Endothelial cell of umbilical vein (primary cell): ENCODE measurements around the gene EMP3. TPM values are rescaled to one million over a fixed set of nuclear protein-coding genes. Genes with fewer than 3 reads are reported as not detected.
A peak's percentile ranks its signal among the peaks of the same experiment; 100 is the strongest.
"Not testable (repeated sequence)": the region's sequence is repeated elsewhere in the genome, so short reads cannot be mapped to it uniquely, and the experiment has no call there.

ENCODE experiments used
- BruUV-seq: library from RNA; stranded (reverse); fragments of 400-500 nt; replicated peaks from 2 replicates; lab custom pipeline; 2021; lab: Mats Ljungman, UMichigan
- CTCF ChIA-PET: fragments of 300-600, 350-600 bp; sonication (Branson Sonifier 250); formaldehyde crosslinking; loops from one replicate; lab custom pipeline; 2021; ENCODE audit warnings: antibody characterized with exemption, inconsistent platforms; lab: Charles Lee
- POLR2A ChIA-PET: fragments of 300-600, 350-600 bp; sonication (Branson Sonifier 250); formaldehyde crosslinking; loops from one replicate; lab custom pipeline; 2021; ENCODE audit warnings: antibody characterized with exemption, inconsistent platforms; lab: Charles Lee
- DNase-seq: peaks from one replicate; pipeline ENCODE4 v3.0.0-alpha.2; 2011; ENCODE audit warnings: low read depth, low spot score
- FAIRE-seq: peaks from 2 replicates; lab custom pipeline; 2011; peaks lifted over from hg19 to GRCh38; lab: Jason Lieb, UNC
- H2AFZ ChIP-seq: 2 replicates; pipeline ENCODE4 v1.6.0; 2012; ENCODE audit warnings: low read depth, low read length, control low read depth, inconsistent platforms
- H3K27ac ChIP-seq: 2 replicates; pipeline ENCODE4 v1.5.1; 2011; ENCODE audit warnings: low read depth, mild to moderate bottlenecking, control low read depth, low read length, moderate library complexity; ENCODE audit not compliant: insufficient read depth
- H3K27me3 ChIP-seq, 2 experiments: 2 replicates each; pipeline versions ENCODE4 v1.6.0 to v1.6.1; 2011; ENCODE audit warnings: low read length in 2 of 2, mixed read lengths in 1 of 2; ENCODE audit not compliant: control insufficient read depth in 2 of 2, insufficient read depth in 2 of 2
- H3K36me3 ChIP-seq, 2 experiments: 2 replicates in 1 of 2; 3 replicates in 1 of 2; pipeline ENCODE4 v1.5.1; 2011; ENCODE audit warnings: low read length in 2 of 2, mild to moderate bottlenecking in 1 of 2, moderate library complexity in 1 of 2; ENCODE audit not compliant: control insufficient read depth in 2 of 2, insufficient read depth in 2 of 2; ENCODE audit errors: extremely low read depth in 1 of 2
- H3K4me1 ChIP-seq: 3 replicates; pipeline ENCODE4 v1.5.1; 2011; ENCODE audit warnings: mild to moderate bottlenecking, low read length; ENCODE audit not compliant: control insufficient read depth, insufficient read depth; ENCODE audit errors: extremely low read depth
- H3K4me2 ChIP-seq: 2 replicates; pipeline ENCODE4 v1.6.1; 2011; ENCODE audit warnings: low read length, control low read depth, mixed read lengths; ENCODE audit not compliant: insufficient read depth
- H3K4me3 ChIP-seq, 3 experiments: fragments of 200-600 bp in 1 of 3; sonication (generic), shearing (Covaris generic) in 1 of 3; replicated peaks in 1 of 3; 2 replicates each; pipeline ENCODE4 v1.5.1; 2011 to 2016; ENCODE audit warnings: control low read depth in 3 of 3, low read length in 3 of 3, mild to moderate bottlenecking in 2 of 3, inconsistent platforms in 1 of 3, low read depth in 1 of 3, moderate library complexity in 1 of 3; ENCODE audit not compliant: insufficient read depth in 1 of 3
- H3K79me2 ChIP-seq: 2 replicates; pipeline ENCODE4 v1.6.0; 2012; ENCODE audit warnings: low read length, inconsistent platforms; ENCODE audit not compliant: control insufficient read depth, insufficient read depth
- H3K9ac ChIP-seq: replicated peaks from 2 replicates; pipeline ENCODE3; 2011; ENCODE audit warnings: low read length, control low read depth; ENCODE audit not compliant: insufficient read depth; ENCODE audit errors: extremely low read depth
- H3K9me1 ChIP-seq: replicated peaks from 3 replicates; pipeline ENCODE4 v1.6.0; 2011; ENCODE audit warnings: mild to moderate bottlenecking, low read length; ENCODE audit not compliant: control insufficient read depth, insufficient read depth; ENCODE audit errors: extremely low read depth
- H3K9me3 ChIP-seq: replicated peaks from 2 replicates; pipeline ENCODE4 v1.5.1; 2012; ENCODE audit warnings: low read length, inconsistent platforms; ENCODE audit not compliant: control insufficient read depth, insufficient read depth
- H4K20me1 ChIP-seq: replicated peaks from 2 replicates; pipeline ENCODE3; 2011; ENCODE audit warnings: mild to moderate bottlenecking, low read length; ENCODE audit not compliant: control insufficient read depth, insufficient read depth; ENCODE audit errors: extremely low read depth
- CTCF ChIP-seq, 2 donors: IDR thresholded peaks; 1 replicate in 1 of 2; 2 replicates in 1 of 2; pipeline ENCODE4 v1.5.1; 2011; ENCODE audit warnings: low read length in 2 of 2, mild to moderate bottlenecking in 2 of 2, moderate library complexity in 2 of 2, control low read depth in 1 of 2, inconsistent platforms in 1 of 2, low read depth in 1 of 2; ENCODE audit not compliant: insufficient read depth in 1 of 2; ENCODE audit errors: extremely low read depth in 1 of 2
- MAX ChIP-seq: IDR thresholded peaks from 2 replicates; pipeline ENCODE4 v1.6.1; 2011; ENCODE audit not compliant: insufficient read depth, insufficient read length
- dilution Hi-C: fragments of 300-500 bp; cut with MboI; formaldehyde crosslinking; loops from one replicate; pipeline ENCODE4 v1.15.0; 2019; ENCODE audit warnings: low sequenced_read_pairs; ENCODE audit not compliant: extremely low pct_ligation_motif_present
- intact Hi-C: fragments of 100-400 bp; cut with micrococcal nuclease; formaldehyde crosslinking; loops from one replicate; pipeline ENCODE4 v1.10.0; 2022
- polyA plus RNA-seq, 4 experiments: library from polyadenylated mRNA; depleted of rRNA in 3 of 4; stranded (reverse) in 3 of 4; unstranded in 1 of 4; fragments of >200 nt; gene quantifications; 2 replicates each; pipeline versions ENCODE4 v1.2.1 to v1.2.3, GENCODE V29; 2011 to 2012; ENCODE audit warnings: missing spikeins in 1 of 4
- total RNA-seq: library from RNA; stranded (reverse); gene quantifications from 2 replicates; pipeline ENCODE4 v1.2.3, GENCODE V29; 2021

EMP3 gene
- total and polyA plus RNA-seq, 2 donors (not counting 3 experiments of a cell fraction or from before 2014, with no cell fraction given): 127 to 406 TPM

- POLR2A ChIA-PET: interaction anchor here (0.7 kb wide), 1 partner anchor 9 kb away, joined by 5 read pairs; no protein-coding TSS in a partner anchor
- intact Hi-C loops (no loop called here), dilution Hi-C loops (no loop called here)
Observed at GRCh38 chr19:48308631-48309586, 16.4 kb upstream of the EMP3 start.

GRCh38 chr19:48309731-48310130 lies 15.6 kb upstream of the EMP3 start:
- H3K36me3 ChIP-seq, H3K9me1 ChIP-seq, POLR2A ChIA-PET, H2AFZ ChIP-seq, H3K79me2 ChIP-seq, BruUV-seq, H3K4me2 ChIP-seq, H4K20me1 ChIP-seq, H3K9me3 ChIP-seq, FAIRE-seq, H3K4me3 ChIP-seq, H3K9ac ChIP-seq, dilution Hi-C loops, H3K27me3 ChIP-seq: not testable (repeated sequence)
- H3K27ac ChIP-seq: peak overlapping the region; percentile 63
- intact Hi-C loops: loop anchor here (2.0 kb wide), 2 partner anchors 19 to 43 kb away; no protein-coding TSS in a partner anchor
- CTCF ChIA-PET: interaction anchor here (0.9 to 1.5 kb wide), 6 partner anchors 10 to 43 kb away, joined by 3 to 8 read pairs (median 6); no protein-coding TSS in a partner anchor
- peaks cover 20% of the 10 kb centered on the region for H3K4me1 ChIP-seq
- DNase-seq: peak; percentile 11

More at GRCh38 chr19:48308631-48309586, 16.4 kb upstream of the EMP3 start:
- TF ChIP-seq MAX: no peak
- TF ChIP-seq CTCF (IDR thresholded peaks at IDR 0.05; ENCODE audit: extremely low read depth in 1 of 2, insufficient read depth in 1 of 2, low read depth in 1 of 2, low read length in 2 of 2): peak in 1 of 2 donors; percentile 36
- Histone ChIP-seq H3K9ac (no peak overlapping the region), H3K4me3 (no peak overlapping the region), H3K27ac (no peak overlapping the region), H3K4me2 (no peak overlapping the region), H3K9me1 (no peaks in the 10 kb centered on the region), H3K79me2 (no peaks in the 10 kb centered on the region), H4K20me1 (no peaks in the 10 kb centered on the region), H3K9me3 (no peaks in the 10 kb centered on the region), H2AFZ (no peak overlapping the region), H3K4me1 (peaks cover 20% of the 10 kb centered on the region), H3K36me3 (no peaks in the 10 kb centered on the region), H3K27me3 (peaks cover 4 to 6% of the 10 kb centered on the region in 2 experiments)
- no TSS peak for BruUV-seq
- DNase-seq: peak; percentile 25
- CTCF ChIA-PET: interaction anchor here (0.9 to 1.5 kb wide), 7 partner anchors 10 to 42 kb away, joined by 3 to 8 read pairs (median 5); no protein-coding TSS in a partner anchor
- peak; percentile 26 for FAIRE-seq
